IMR-90 (cell line): ENCODE measurements around the gene KRTAP13-3. TPM values are rescaled to one million over a fixed set of nuclear protein-coding genes. Genes with fewer than 3 reads are reported as not detected.

Source experiments
- ATAC-seq: fragments of 200-7000 bp; cut with Tn5 transposase; 2 replicates; pipeline ENCODE4 v1.9.1; 2020; ENCODE audit warnings: low read depth, mild to moderate bottlenecking, moderate library complexity
- BruUV-seq: library from RNA; stranded (reverse); fragments of 400-500 nt; replicated peaks from 2 replicates; lab custom pipeline; 2021; lab: Mats Ljungman, UMichigan
- CTCF ChIA-PET: fragments of 300-600 bp; formaldehyde crosslinking; extraction: SDS; loops from one replicate; lab custom pipeline; 2021; ENCODE audit warnings: antibody characterized with exemption; lab: Yijun Ruan, JAX
- POLR2A ChIA-PET: fragments of 300-600 bp; sonication (Branson Sonifier 250); formaldehyde crosslinking; loops from one replicate; lab custom pipeline; 2022; ENCODE audit warnings: antibody characterized with exemption; ENCODE audit not compliant: unreplicated experiment; lab: Charles Lee
- DNase-seq: peaks from one replicate; pipeline ENCODE4 v3.0.0; 2013
- H2AFZ ChIP-seq: replicated peaks from 2 replicates; pipeline ENCODE3; 2013; ENCODE audit warnings: low read length, mild to moderate bottlenecking; ENCODE audit not compliant: poor library complexity
- H2AK5ac ChIP-seq: 2 replicates; pipeline ENCODE4 v1.6.1; 2013; ENCODE audit warnings: low read depth, low read length, inconsistent platforms
- H2AK9ac ChIP-seq: replicated peaks from 2 replicates; pipeline ENCODE3; 2013; ENCODE audit warnings: mild to moderate bottlenecking, low read depth, low read length, moderate library complexity; ENCODE audit not compliant: poor library complexity
- H2BK120ac ChIP-seq: 2 replicates; pipeline ENCODE4 v1.6.1; 2013; ENCODE audit warnings: low read depth, low read length, inconsistent platforms
- H2BK15ac ChIP-seq: 3 replicates; pipeline ENCODE4 v1.6.1; 2013; ENCODE audit warnings: low read depth, low read length, inconsistent platforms
- H2BK20ac ChIP-seq: 2 replicates; pipeline ENCODE4 v1.6.1; 2013; ENCODE audit warnings: low read depth, mild to moderate bottlenecking, inconsistent platforms, low read length, moderate library complexity
- H2BK5ac ChIP-seq: 2 replicates; pipeline ENCODE4 v1.6.1; 2013; ENCODE audit warnings: mild to moderate bottlenecking, low read depth, low read length, inconsistent platforms; ENCODE audit not compliant: poor library complexity, severe bottlenecking
- H3K14ac ChIP-seq: replicated peaks from 2 replicates; pipeline ENCODE4 v1.6.1; 2013; ENCODE audit warnings: low read depth, low read length, inconsistent platforms
- H3K18ac ChIP-seq: 2 replicates; pipeline ENCODE4 v1.6.1; 2013; ENCODE audit warnings: low read depth, low read length, control low read depth
- H3K23ac ChIP-seq: 2 replicates; pipeline ENCODE4 v1.6.1; 2013; ENCODE audit warnings: low read depth, low read length, inconsistent platforms
- H3K27ac ChIP-seq: 2 replicates; pipeline ENCODE4 v1.5.1; 2013; ENCODE audit warnings: mild to moderate bottlenecking, control low read depth, low read length; ENCODE audit not compliant: insufficient read depth
- H3K27me3 ChIP-seq: 2 replicates; pipeline ENCODE4 v1.6.1; 2013; ENCODE audit warnings: low read length; ENCODE audit not compliant: control insufficient read depth, insufficient read depth
- H3K36me3 ChIP-seq: 2 replicates; pipeline ENCODE4 v1.6.1; 2013; ENCODE audit warnings: low read length, mixed read lengths; ENCODE audit not compliant: control insufficient read depth, insufficient read depth
- H3K4ac ChIP-seq: 2 replicates; pipeline ENCODE4 v1.6.1; 2013; ENCODE audit warnings: low read depth, low read length, inconsistent platforms
- H3K4me1 ChIP-seq: 2 replicates; pipeline ENCODE4 v1.6.1; 2013; ENCODE audit warnings: low read length, mixed read lengths; ENCODE audit not compliant: control insufficient read depth, insufficient read depth
- H3K4me2 ChIP-seq: 2 replicates; pipeline ENCODE4 v1.6.1; 2013; ENCODE audit warnings: low read depth, mild to moderate bottlenecking, control low read depth, low read length, moderate library complexity
- H3K4me3 ChIP-seq: 2 replicates; pipeline ENCODE4 v1.5.1; 2013; ENCODE audit warnings: low read depth, mild to moderate bottlenecking, control low read depth, low read length, moderate library complexity; ENCODE audit not compliant: insufficient read depth
- H3K56ac ChIP-seq: 2 replicates; pipeline ENCODE4 v1.6.1; 2013; ENCODE audit warnings: low read length, inconsistent platforms; ENCODE audit not compliant: insufficient read depth; ENCODE audit errors: extremely low read depth
- H3K79me1 ChIP-seq, 2 experiments: 2 replicates each; pipeline ENCODE4 v1.6.1; 2013; ENCODE audit warnings: low read length in 2 of 2, inconsistent platforms in 1 of 2, low read depth in 1 of 2
- H3K9ac ChIP-seq: 2 replicates; pipeline ENCODE4 v1.6.1; 2013; ENCODE audit warnings: low read depth, low read length, control low read depth
- H3K9me1 ChIP-seq: 2 replicates; pipeline ENCODE4 v1.6.1; 2013; ENCODE audit warnings: low read length, inconsistent platforms; ENCODE audit not compliant: insufficient read depth
- H3K9me3 ChIP-seq: 2 replicates; pipeline ENCODE4 v1.6.1; 2013; ENCODE audit warnings: low read length; ENCODE audit not compliant: control insufficient read depth, insufficient read depth
- H4K20me1 ChIP-seq: 2 replicates; pipeline ENCODE4 v1.6.1; 2013; ENCODE audit warnings: low read length, inconsistent platforms; ENCODE audit not compliant: insufficient read depth
- H4K5ac ChIP-seq: 2 replicates; pipeline ENCODE4 v1.6.1; 2013; ENCODE audit warnings: mild to moderate bottlenecking, low read depth, low read length, control low read depth
- H4K8ac ChIP-seq, 2 experiments: 2 replicates each; pipeline ENCODE4 v1.6.1; 2013; ENCODE audit warnings: low read depth in 2 of 2, low read length in 2 of 2, control low read depth in 1 of 2, inconsistent platforms in 1 of 2
- H4K91ac ChIP-seq: 2 replicates; pipeline ENCODE4 v1.6.1; 2013; ENCODE audit warnings: low read depth, low read length, inconsistent platforms; ENCODE audit not compliant: insufficient read depth
- FOS ChIP-seq: fragments of 150-350 bp; IDR thresholded peaks from 2 replicates; pipeline ENCODE4 v1.6.1; 2016; ENCODE audit warnings: low read depth, low read length
- MAFK ChIP-seq: IDR thresholded peaks from 2 replicates; pipeline ENCODE4 v1.6.1; 2012; ENCODE audit warnings: low read depth, low read length, improper control_type of control experiment
- MAZ ChIP-seq: IDR thresholded peaks from 2 replicates; pipeline ENCODE4 v1.6.1; 2012; ENCODE audit warnings: low read depth, mild to moderate bottlenecking, low read length, improper control_type of control experiment, moderate library complexity, borderline replicate concordance
- NFE2L2 ChIP-seq: fragments of 150-350 bp; IDR thresholded peaks from 2 replicates; pipeline ENCODE4 v1.6.1; 2016; ENCODE audit warnings: low read depth, mild to moderate bottlenecking, low read length
- POLR2A ChIP-seq: IDR thresholded peaks from 2 replicates; pipeline ENCODE4 v1.6.1; 2012; ENCODE audit warnings: mild to moderate bottlenecking, low read depth, low read length
- SMC3 ChIP-seq: fragments of 150-350 bp; IDR thresholded peaks from 2 replicates; pipeline ENCODE4 v1.6.1; 2016; ENCODE audit warnings: low read depth, mild to moderate bottlenecking, antibody characterized with exemption, low read length, moderate library complexity
- WGBS, 2 experiments: methylation state at CpG; one replicate each; pipeline versions ENCODE4 v1.1.5 to v1.1.7; 2013; ENCODE audit warnings: missing lambda C conversion rate in 2 of 2; ENCODE audit not compliant: insufficient read length in 1 of 2; ENCODE audit errors: extremely low coverage in 2 of 2; 5-methylcytosine and 5-hydroxymethylcytosine counted together
- dilution Hi-C: fragments of 300-500 bp; cut with HindIII; formaldehyde crosslinking; loops from one replicate; pipeline ENCODE4 v1.14.3; 2018; ENCODE audit warnings: low sequenced_read_pairs; ENCODE audit not compliant: unreplicated experiment
- in situ Hi-C: fragments of 300-500 bp; cut with MboI; formaldehyde crosslinking; loops from 3 replicates; pipeline ENCODE4 v1.14.3; 2019; ENCODE audit warnings: low sequenced_read_pairs, inconsistent platforms, mixed read lengths
- intact Hi-C: fragments of 100-400 bp; cut with micrococcal nuclease; formaldehyde crosslinking; loops from 2 replicates; pipeline ENCODE4 v1.10.0; 2022
- polyA plus RNA-seq, 3 experiments: library from polyadenylated mRNA; depleted of rRNA; stranded (reverse); fragments of >200 nt; gene quantifications; 2 replicates each; pipeline ENCODE4 v1.2.3, GENCODE V29; 2012; ENCODE audit warnings: low replicate concordance in 1 of 3
- total RNA-seq: library from RNA; depleted of rRNA; stranded (reverse); fragments of >200 nt; gene quantifications from 2 replicates; pipeline ENCODE4 v1.2.3, GENCODE V29; 2012
- TF ChIP-seq, protein P1 (sequence below): fragments of 150-350 bp; IDR thresholded peaks from 2 replicates; pipeline ENCODE4 v1.6.1; 2016; ENCODE audit warnings: low read depth, mild to moderate bottlenecking, low read length, moderate library complexity, borderline replicate concordance
- TF ChIP-seq, protein P2 (sequence below): fragments of 150-350 bp; IDR thresholded peaks from 2 replicates; pipeline ENCODE4 v1.6.1; 2017; ENCODE audit warnings: mild to moderate bottlenecking, antibody characterized with exemption, low read length, low read depth

Gene KRTAP13-3
- total and polyA plus RNA-seq, 2 of the 4 experiments (the other 2 are of a cell fraction) = not detected

DNA sequence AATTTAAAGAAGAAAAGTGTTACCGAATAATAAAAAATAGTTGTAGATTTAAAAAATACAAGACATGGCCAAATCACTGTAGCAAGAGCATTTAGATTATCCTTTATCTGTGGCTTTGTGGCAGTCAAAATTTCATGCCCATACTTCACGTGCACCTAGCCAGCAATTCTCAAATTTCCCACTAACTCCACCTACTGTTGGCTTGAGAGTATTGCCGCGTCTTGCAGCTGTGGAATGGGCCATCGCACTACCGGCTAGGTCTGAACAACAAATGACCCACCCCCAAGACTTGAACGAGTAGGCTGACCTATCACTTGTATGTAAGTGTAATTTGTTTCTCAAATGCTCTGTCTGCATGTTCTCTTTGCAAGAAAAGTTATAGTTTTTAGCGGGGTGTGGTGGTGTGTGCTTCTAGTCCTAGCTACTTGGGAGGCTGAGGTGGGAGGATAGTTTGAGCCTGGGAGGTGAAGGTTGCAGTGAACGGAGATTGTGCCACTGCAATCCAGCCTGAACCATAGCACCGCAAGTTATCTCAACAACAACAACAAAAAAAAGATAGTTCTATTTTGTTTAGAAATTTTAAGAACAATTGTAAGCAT is 8.4 kb upstream of the KRTAP13-3 start:
- Histone ChIP-seq H4K8ac (no peak overlapping the region), H3K9ac (no peak overlapping the region), H3K4me1 (no peaks in the 10 kb centered on the region), H2AK9ac (no peak overlapping the region), H3K4me3 (no peak overlapping the region), H3K9me1 (no peaks in the 10 kb centered on the region), H3K18ac (no peak overlapping the region), H2AFZ (no peak overlapping the region), H3K4ac (no peak overlapping the region), H3K27ac (no peak overlapping the region), H2BK15ac (no peak overlapping the region), H2BK20ac (no peak overlapping the region), H2BK5ac (no peak overlapping the region), H3K23ac (no peak overlapping the region), H2AK5ac (no peak overlapping the region), H3K14ac (no peak overlapping the region), H3K56ac (no peak overlapping the region), H3K36me3 (no peaks in the 10 kb centered on the region), H3K79me1 (no peaks in the 10 kb centered on the region), H3K27me3 (no peaks in the 10 kb centered on the region), H4K91ac (no peak overlapping the region), H2BK120ac (no peak overlapping the region), H3K9me3 (peaks cover 15% of the 10 kb centered on the region), H4K20me1 (no peaks in the 10 kb centered on the region), H3K4me2 (no peak overlapping the region), H4K5ac (no peak overlapping the region)
- intact Hi-C loops = no loop called here
- no CpG with 5 or more reads among the region's 10 CpGs for WGBS, 2 experiments
- DNase-seq = no peak
- BruUV-seq = no TSS peak
- no peak for TF ChIP-seq POLR2A
- TF ChIP-seq, protein P1, sequence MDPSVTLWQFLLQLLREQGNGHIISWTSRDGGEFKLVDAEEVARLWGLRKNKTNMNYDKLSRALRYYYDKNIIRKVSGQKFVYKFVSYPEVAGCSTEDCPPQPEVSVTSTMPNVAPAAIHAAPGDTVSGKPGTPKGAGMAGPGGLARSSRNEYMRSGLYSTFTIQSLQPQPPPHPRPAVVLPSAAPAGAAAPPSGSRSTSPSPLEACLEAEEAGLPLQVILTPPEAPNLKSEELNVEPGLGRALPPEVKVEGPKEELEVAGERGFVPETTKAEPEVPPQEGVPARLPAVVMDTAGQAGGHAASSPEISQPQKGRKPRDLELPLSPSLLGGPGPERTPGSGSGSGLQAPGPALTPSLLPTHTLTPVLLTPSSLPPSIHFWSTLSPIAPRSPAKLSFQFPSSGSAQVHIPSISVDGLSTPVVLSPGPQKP = no peak
- TF ChIP-seq MAZ = no peak
- no peak for TF ChIP-seq SMC3
- TF ChIP-seq FOS = no peak
- no peak for TF ChIP-seq NFE2L2
- no peak for TF ChIP-seq MAFK
- TF ChIP-seq, protein P2, sequence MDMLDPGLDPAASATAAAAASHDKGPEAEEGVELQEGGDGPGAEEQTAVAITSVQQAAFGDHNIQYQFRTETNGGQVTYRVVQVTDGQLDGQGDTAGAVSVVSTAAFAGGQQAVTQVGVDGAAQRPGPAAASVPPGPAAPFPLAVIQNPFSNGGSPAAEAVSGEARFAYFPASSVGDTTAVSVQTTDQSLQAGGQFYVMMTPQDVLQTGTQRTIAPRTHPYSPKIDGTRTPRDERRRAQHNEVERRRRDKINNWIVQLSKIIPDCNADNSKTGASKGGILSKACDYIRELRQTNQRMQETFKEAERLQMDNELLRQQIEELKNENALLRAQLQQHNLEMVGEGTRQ = no peak
- no peak for ATAC-seq
- CTCF ChIA-PET = no interaction called here
- dilution Hi-C loops = no loop called here
- in situ Hi-C loops = no loop called here
- POLR2A ChIA-PET = no interaction called here
